HuH-7.5 (cell line): ENCODE results near the gene OTUD4.

ENCODE experiments used
- DNase-seq: peaks from one replicate; pipeline ENCODE4 v3.0.0; 2011; ENCODE audit warnings: low spot score

The OTUD4 gene

DNA sequence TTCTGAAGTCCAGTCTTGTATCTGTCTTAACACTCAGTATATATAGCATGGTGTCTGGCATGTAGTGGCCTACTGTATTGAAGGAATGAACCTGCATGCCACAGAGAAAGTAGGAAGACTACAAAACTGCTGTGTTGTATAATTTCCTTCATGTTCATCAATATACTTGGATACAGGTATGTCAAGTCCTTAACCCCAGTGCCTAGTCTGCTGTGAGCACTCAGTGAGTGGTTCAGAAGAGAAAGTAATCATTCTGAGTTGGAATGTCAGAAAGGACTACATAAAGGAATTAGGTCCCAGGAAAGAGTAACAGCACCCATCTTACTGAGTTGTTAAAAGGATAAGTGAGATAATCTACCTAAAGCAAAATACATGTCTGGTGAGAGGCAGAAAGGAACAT is 50.3 kb downstream of the OTUD4 start:
- DNase-seq, result no peak

GRCh38 chr4:145125396-145125795 is 55.0 kb downstream of the OTUD4 start:
- DNase-seq, result no peak

- no peak for DNase-seq
Measured at GRCh38 chr4:145108128-145108527, 72.3 kb downstream of the OTUD4 start.

GRCh38 chr4:145107126-145107525 is 73.3 kb downstream of the OTUD4 start:
- no peak for DNase-seq

GRCh38 chr4:145103496-145103895 is 76.9 kb downstream of the OTUD4 start:
- DNase-seq, result no peak

- DNase-seq, result no peak
Measured at GRCh38 chr4:145102619-145103018, 77.8 kb downstream of the OTUD4 start.

DNA sequence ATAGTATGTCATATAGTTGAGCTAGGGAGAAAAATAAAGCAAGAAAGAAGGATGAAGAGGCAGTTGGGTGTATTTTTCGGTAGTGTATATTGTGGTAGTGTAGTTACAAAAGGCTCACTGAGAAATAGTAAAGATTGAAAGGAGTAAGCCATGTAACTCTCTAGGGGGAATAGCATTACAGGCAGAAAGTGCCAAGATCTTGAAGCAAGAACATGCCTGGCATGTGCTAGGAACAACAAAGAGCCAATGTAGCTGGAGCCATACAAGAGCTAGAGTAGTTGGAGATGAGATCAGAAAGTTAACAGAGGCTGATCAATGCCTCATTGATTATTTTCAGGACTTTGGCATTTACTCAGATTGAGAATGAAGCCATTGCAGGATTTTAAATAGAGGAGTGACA is 79.3 kb downstream of the OTUD4 start:
- DNase-seq, result no peak

GRCh38 chr4:145099653-145100052 is 80.7 kb downstream of the OTUD4 start:
- DNase-seq, result no peak

- no peak for DNase-seq
Measured at GRCh38 chr4:145098675-145099037, 81.7 kb downstream of the OTUD4 start.

DNA sequence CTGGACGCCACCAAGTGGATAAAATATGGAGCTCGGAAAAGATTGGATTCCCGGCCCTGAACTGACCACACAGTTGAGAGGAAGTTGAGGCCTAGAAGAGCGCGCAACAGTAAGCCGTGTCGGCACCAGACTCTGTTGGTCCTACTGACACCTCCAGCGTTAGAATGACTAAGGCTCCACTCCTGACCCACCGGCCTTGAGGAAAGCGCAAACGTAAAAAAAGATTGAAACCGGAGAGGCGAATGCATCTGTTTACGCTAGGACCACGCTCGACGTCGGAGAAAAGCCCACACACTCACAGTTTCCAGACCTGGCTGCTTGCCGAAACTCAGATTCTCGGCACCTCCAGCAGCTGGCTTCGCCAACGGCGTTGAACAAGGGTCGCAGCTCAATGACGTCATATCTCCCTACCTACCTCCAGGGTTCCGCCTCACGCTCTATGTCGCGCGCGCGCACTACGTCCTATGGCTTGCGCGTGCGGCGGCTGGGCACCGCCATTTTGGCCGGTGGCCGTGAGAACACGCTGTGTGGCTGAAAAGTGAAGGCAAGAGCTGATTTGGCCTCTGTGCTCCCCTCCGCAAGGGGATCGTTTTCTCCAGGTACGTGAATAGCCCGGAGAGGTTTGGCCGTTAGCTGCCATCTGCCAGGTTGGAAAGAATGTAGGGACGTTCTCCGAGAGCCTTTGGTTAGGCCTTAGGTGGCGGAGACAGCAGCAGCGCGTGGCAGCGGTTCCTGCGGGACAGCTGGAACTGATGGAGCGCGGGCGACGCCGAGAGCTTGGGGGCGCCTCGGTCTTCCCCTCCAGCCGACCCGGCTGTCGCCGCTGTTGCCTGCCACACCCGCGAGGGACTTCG is 82.3 kb downstream of the OTUD4 start, which contains the start of the genes ABCE1 and ANAPC10:
Gene ABCE1, plus strand, starts transcription at position 491 of the 854 bp plus-strand sequence. CDS start 6,102 bp downstream, outside the sequence.
Gene ANAPC10, minus strand, starts transcription at position 376 of the 854 bp plus-strand sequence. CDS start 2,097 bp downstream, outside the sequence.
- DNase-seq, result peak; percentile 70

DNA sequence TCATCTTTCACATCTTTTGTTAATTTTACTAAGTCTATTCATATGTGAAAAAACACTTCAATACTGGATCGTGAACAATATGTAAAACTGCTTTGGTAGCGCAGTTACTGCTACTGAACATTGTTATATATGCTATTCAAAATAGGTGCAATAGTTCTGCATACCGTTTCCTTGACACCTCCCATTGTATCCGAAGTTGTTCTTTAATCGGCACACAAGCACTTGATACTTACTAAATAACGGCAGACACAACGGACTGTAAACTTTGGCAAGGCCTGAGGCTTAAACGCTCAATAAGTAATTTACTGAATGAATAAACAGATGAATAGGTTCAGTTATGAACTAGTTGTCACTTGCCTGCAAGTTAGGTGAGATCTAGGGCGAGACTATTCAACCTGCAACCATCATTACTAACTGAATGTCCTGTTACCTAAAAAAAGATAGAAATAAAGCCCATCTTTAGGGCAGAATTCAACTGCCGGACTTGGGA is 83.0 kb downstream of the OTUD4 start:
- DNase-seq, result no peak

GRCh38 chr4:145093638-145094037 is 86.8 kb downstream of the OTUD4 start:
- DNase-seq, result no peak

GRCh38 chr4:145090380-145090779 is 90.0 kb downstream of the OTUD4 start:
- no peak for DNase-seq

DNA sequence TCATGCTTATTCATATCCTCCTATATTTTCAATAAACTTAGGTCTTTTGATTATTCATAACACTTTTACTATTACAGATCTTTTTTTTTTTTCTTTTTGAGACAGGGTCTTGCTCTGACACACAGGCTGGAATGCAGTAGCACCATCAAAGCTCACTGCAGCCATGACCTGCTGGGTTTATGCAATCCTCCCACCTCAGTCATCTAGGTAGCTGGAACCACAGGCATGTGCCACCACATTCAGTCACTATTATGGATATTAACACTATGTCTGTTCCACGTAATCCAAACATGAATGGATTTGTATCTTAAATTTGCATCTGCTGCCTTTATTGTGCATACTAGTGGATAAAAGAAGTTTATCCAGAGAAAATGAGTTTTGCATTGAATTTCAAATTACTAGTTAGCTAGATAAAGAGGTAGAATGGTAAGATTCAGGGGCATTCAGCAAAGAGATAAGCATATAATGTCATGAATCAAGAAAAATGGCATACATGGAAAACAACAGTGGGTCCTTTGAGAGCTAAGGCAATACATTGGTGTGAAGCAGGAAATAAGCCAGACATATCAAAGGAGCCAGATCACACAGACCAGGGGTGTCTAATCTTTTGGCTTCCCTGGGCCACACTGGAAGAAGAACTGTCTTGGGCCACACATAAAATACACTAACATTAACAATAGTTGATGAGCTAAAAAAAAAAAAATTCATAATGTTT is 96.3 kb downstream of the OTUD4 start:
- no peak for DNase-seq
